K562 (cell line): ENCODE data around the gene PFKFB2. TPM values are rescaled to one million over a fixed set of nuclear protein-coding genes. Genes with fewer than 3 reads are reported as not detected.

Experiments used
- EP300 ChIP-seq: IDR thresholded peaks from 2 replicates; pipeline ENCODE4 v1.6.1; 2012; ENCODE audit warnings: low read length, improper control_type of control experiment
- GATA2 ChIP-seq: sonication (generic); formaldehyde crosslinking; IDR thresholded peaks from 2 replicates; pipeline ENCODE4 v1.4.0; 2020; ENCODE audit warnings: mild to moderate bottlenecking, missing genetic modification reagents
- HDAC3 ChIP-seq: fragments of 450-650 bp; IDR thresholded peaks from 2 replicates; pipeline ENCODE4 v1.6.1; 2018; ENCODE audit warnings: borderline replicate concordance, mild to moderate bottlenecking, moderate library complexity; ENCODE audit not compliant: partially characterized antibody
- JUND ChIP-seq, 2 experiments: IDR thresholded peaks; 2 replicates in 1 of 2; 3 replicates in 1 of 2; pipeline ENCODE4 v1.6.1; 2011; ENCODE audit warnings: borderline replicate concordance in 2 of 2, low read depth in 2 of 2, low read length in 2 of 2, improper control_type of control experiment in 1 of 2, missing biosample characterization in 1 of 2, missing genetic modification characterization in 1 of 2, missing genetic modification reagents in 1 of 2
- MAFK ChIP-seq: IDR thresholded peaks from 2 replicates; pipeline ENCODE4 v1.6.1; 2011; ENCODE audit warnings: low read length, improper control_type of control experiment
- MXI1 ChIP-seq: IDR thresholded peaks from 2 replicates; pipeline ENCODE4 v1.6.1; 2011; ENCODE audit warnings: low read depth, mild to moderate bottlenecking, improper control_type of control experiment, low read length
- NBN ChIP-seq: fragments of 450-650 bp; IDR thresholded peaks from 2 replicates; pipeline ENCODE4 v1.6.1; 2016; ENCODE audit warnings: low read depth, mild to moderate bottlenecking
- NR2C1 ChIP-seq, 2 experiments: fragments of 450-650 bp; IDR thresholded peaks; 2 replicates each; pipeline ENCODE4 v1.6.1; 2017; ENCODE audit warnings: mild to moderate bottlenecking in 2 of 2, antibody characterized with exemption in 1 of 2, inconsistent platforms in 1 of 2, missing compliant biosample characterization in 1 of 2, missing genetic modification characterization in 1 of 2
- PHF20 ChIP-seq: fragments of 450-650 bp; IDR thresholded peaks from 2 replicates; pipeline ENCODE4 v1.6.1; 2018; ENCODE audit not compliant: partially characterized antibody
- PML ChIP-seq: IDR thresholded peaks from 2 replicates; pipeline ENCODE4 v1.6.1; 2012; ENCODE audit warnings: low read length, inconsistent platforms
- POU5F1 ChIP-seq: fragments of 150-350 bp; IDR thresholded peaks from 2 replicates; pipeline ENCODE4 v1.6.1; 2014; ENCODE audit warnings: borderline replicate concordance, low read length, low read depth, mild to moderate bottlenecking; ENCODE audit not compliant: partially characterized antibody
- SFPQ ChIP-seq: fragments of 200-400 bp; formaldehyde crosslinking; IDR thresholded peaks from 2 replicates; pipeline ENCODE4 v1.6.1; 2017; ENCODE audit warnings: mild to moderate bottlenecking, low read depth, low read length, moderate library complexity
- SMARCA4 ChIP-seq: fragments of 450-650 bp; IDR thresholded peaks from 2 replicates; pipeline ENCODE4 v1.6.1; 2016
- SP2 ChIP-seq: IDR thresholded peaks from 2 replicates; pipeline ENCODE4 v1.6.1; 2011; ENCODE audit warnings: mild to moderate bottlenecking, low read depth, low read length, moderate library complexity; ENCODE audit not compliant: poor library complexity, severe bottlenecking; ENCODE audit errors: extremely low read depth
- TBL1XR1 ChIP-seq, 2 experiments: IDR thresholded peaks; 2 replicates each; pipeline ENCODE4 v1.6.1; 2012; ENCODE audit warnings: improper control_type of control experiment in 2 of 2, low read length in 2 of 2, mild to moderate bottlenecking in 1 of 2
- ZBTB9 ChIP-seq: fragments of 450-650 bp; formaldehyde crosslinking; IDR thresholded peaks from 2 replicates; pipeline ENCODE4 v1.4.0; 2020; ENCODE audit warnings: mild to moderate bottlenecking, moderate library complexity
- polyA plus RNA-seq, 8 experiments: library from polyadenylated mRNA; depleted of rRNA in 4 of 8; stranded (reverse) in 5 of 8; unstranded in 3 of 8; fragments of >200 nt; fragmentation: Nextera tagmentation in 2 of 8; fragmentation: Illumina TruSeq in 1 of 8; extraction: Ambion mirVana in 2 of 8; extraction: Trizol in 1 of 8; gene quantifications; 2 replicates each; pipeline versions ENCODE4 v1.2.1 to v1.2.3, GENCODE V29; 2011 to 2014; ENCODE audit warnings: inconsistent platforms in 1 of 8, missing spikeins in 1 of 8
- total RNA-seq, 7 experiments: library from RNA; depleted of rRNA in 6 of 7; stranded (reverse); fragments of >200 nt in 6 of 7; fragmentation: Illumina TruSeq in 2 of 7; extraction: Trizol in 2 of 7; gene quantifications; 2 replicates each; pipeline versions ENCODE4 v1.2.1 to v1.2.3, GENCODE V29; 2011 to 2021; ENCODE audit warnings: low replicate concordance in 1 of 7

Gene PFKFB2
- total and polyA plus RNA-seq, 9 of the 15 experiments (the other 6 are each of a cell fraction or from before 2014, with no cell fraction given), result 6.9 to 26.0 (median 16.4) TPM

DNA sequence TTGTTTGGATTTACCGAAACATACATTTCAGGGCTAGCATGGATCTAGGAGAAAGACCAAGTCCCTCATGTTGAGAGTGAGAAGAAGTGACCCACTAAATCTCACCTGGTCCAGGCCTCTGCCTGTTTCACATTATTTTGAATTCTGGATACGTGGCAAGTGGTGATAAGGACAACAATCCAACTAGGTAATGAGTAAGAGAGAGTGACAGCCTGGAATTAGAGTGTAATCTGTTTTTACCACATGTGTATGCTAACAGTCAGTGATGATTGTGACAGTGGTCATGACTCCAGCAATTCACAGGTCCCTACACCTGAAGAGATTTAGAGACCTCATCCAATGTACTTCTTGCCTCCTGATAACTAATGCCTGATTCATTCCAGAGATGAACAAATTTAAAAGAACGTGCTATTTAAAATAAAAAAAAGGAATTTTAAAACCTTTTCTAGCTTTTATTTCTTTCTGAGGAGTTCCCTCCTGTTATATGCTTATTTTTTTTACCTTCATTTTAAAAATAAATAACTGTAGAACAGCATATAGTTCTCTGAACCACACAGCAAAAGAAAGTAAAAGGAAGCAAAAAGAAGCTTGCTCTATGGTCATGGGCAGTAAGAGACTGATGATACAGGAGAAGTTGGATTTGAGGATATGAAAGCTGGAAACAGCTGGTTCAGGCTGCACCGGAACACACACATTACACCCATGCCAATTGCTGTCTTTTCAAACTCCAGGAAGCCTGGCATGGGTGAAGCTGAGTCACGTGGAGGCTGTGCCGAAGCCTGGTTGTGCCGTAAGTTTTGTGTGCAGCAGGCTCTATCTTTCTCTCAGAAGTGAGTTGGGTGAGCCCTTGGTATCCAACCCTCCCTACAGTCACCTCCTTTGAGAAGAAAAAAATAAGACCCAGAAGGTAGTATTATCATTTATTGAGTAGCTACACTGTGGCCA lies 35.2 kb upstream of the PFKFB2 start (continued):
- no peak for TF ChIP-seq SFPQ
- peak; percentile 87 for TF ChIP-seq HDAC3
- TF ChIP-seq EP300, result peak; percentile 96
- no peak for TF ChIP-seq POU5F1
- peak; percentile 51 to 87; a peak in 2 of 4 replicates for TF ChIP-seq TBL1XR1 (IDR thresholded peaks at IDR 0.05; ENCODE audit: low read length in 2 of 2)
- TF ChIP-seq ZBTB9 (CRISPR knock-in tag), result 0 out of 2 replicates have a peak, but pooled peaks have one; percentile 23
- TF ChIP-seq PHF20, result no peak
- TF ChIP-seq NR2C1 (IDR thresholded peaks at IDR 0.05), result 0 out of 2 replicates have a peak, but pooled peaks have one; percentile 27
- TF ChIP-seq NR2C1 (tag; IDR thresholded peaks at IDR 0.05), result no peak
- TF ChIP-seq GATA2, result peak; percentile 88
- peak; percentile 96 for TF ChIP-seq PML
- TF ChIP-seq MXI1, result peak; percentile 72; the same call in 1 of the 2 replicates
- TF ChIP-seq JUND (IDR thresholded peaks at IDR 0.05; ENCODE audit: borderline replicate concordance, low read depth, low read length), result peak; percentile 88
- peak; percentile 84; the same call in 2 of the 3 replicates for TF ChIP-seq JUND (tag; IDR thresholded peaks at IDR 0.05; ENCODE audit: borderline replicate concordance, low read depth, low read length)
- TF ChIP-seq SMARCA4, result peak; percentile 98
- TF ChIP-seq SP2, result no peak
- TF ChIP-seq MAFK, result peak; percentile 33; the same call in 1 of the 2 replicates
- peak; percentile 40; the same call in 1 of the 2 replicates for TF ChIP-seq NBN
